Calu3 (cell line): ENCODE data around the gene CYS1. TPM values are rescaled to one million over a fixed set of nuclear protein-coding genes. Genes with fewer than 3 reads are reported as not detected.
A peak's percentile ranks its signal among the peaks of the same experiment; 100 is the strongest.
"Not testable (repeated sequence)": the region's sequence is repeated elsewhere in the genome, so short reads cannot be mapped to it uniquely, and the experiment has no call there.

Experiments used
- BruUV-seq: library from RNA; stranded (reverse); fragments of 400-500 nt; replicated peaks from 2 replicates; lab custom pipeline; 2021; lab: Mats Ljungman, UMichigan
- CTCF ChIA-PET: fragments of 300-600 bp; sonication (Branson Sonifier 250); formaldehyde crosslinking; loops from one replicate; lab custom pipeline; 2022; ENCODE audit warnings: antibody characterized with exemption; lab: Charles Lee
- DNase-seq: peaks from one replicate; pipeline ENCODE4 v3.0.0; 2022
- H3K27ac Mint-ChIP-seq: one replicate; pipeline ENCODE4 v1.8.0; 2022; ENCODE audit warnings: mixed read lengths; ENCODE audit not compliant: unreplicated experiment
- H3K27me3 Mint-ChIP-seq: one replicate; pipeline ENCODE4 v1.8.0; 2022; ENCODE audit warnings: mixed read lengths; ENCODE audit not compliant: unreplicated experiment
- H3K36me3 Mint-ChIP-seq: one replicate; pipeline ENCODE4 v1.8.0; 2022; ENCODE audit warnings: mild to moderate bottlenecking, moderate library complexity, mixed read lengths; ENCODE audit not compliant: insufficient read depth, unreplicated experiment
- H3K4me1 Mint-ChIP-seq: one replicate; pipeline ENCODE4 v1.8.0; 2022; ENCODE audit warnings: mild to moderate bottlenecking, low read depth, mixed read lengths; ENCODE audit not compliant: unreplicated experiment
- H3K4me3 Mint-ChIP-seq: one replicate; pipeline ENCODE4 v1.8.0; 2022; ENCODE audit warnings: mild to moderate bottlenecking, low read depth, moderate library complexity, mixed read lengths; ENCODE audit not compliant: unreplicated experiment
- H3K9me3 Mint-ChIP-seq: one replicate; pipeline ENCODE4 v1.8.0; 2022; ENCODE audit warnings: low read depth, mixed read lengths; ENCODE audit not compliant: unreplicated experiment
- CTCF ChIP-seq: fragments of 200-600 bp; IDR thresholded peaks from one replicate; pipeline ENCODE4 v1.8.0; 2022; ENCODE audit warnings: antibody characterized with exemption; ENCODE audit not compliant: unreplicated experiment
- intact Hi-C: fragments of 100-400 bp; cut with micrococcal nuclease; formaldehyde crosslinking; loops from one replicate; pipeline ENCODE4 v1.10.0; 2022; ENCODE audit not compliant: unreplicated experiment
- total RNA-seq: library from RNA; stranded (reverse); gene quantifications from 2 replicates; pipeline ENCODE4 v1.2.3, GENCODE V29; 2022

The CYS1 gene
- total RNA-seq, 1 experiment from 2014 or later, result 4.8 TPM

DNA sequence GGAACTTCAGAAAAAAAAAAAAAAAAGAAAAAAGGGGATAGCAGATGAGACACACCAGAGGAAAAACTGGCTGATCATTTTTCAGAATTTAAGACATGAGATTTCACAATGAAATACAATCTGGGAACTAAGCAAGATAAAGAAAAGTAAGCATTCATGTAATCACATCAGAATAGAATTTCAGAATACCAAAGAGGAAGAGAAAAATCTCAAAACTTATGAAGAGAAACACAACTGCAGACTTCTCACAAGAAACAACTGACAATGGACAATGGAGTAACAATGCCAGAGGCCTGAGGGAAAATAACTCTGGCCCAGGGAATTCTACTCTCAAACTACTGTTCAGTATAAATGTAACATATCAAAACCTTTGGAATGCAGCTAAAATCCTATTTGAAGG is 29.1 kb upstream of the CYS1 start:
- TF ChIP-seq CTCF, result no peak
- no peak for DNase-seq
- Mint-ChIP-seq H3K9me3 (peaks cover 3% of the 10 kb centered on the region), H3K4me3 (no peak overlapping the region), H3K36me3 (peaks cover 4% of the 10 kb centered on the region), H3K27me3 (no peaks in the 10 kb centered on the region), H3K4me1 (peaks cover 7% of the 10 kb centered on the region), H3K27ac (no peak overlapping the region)
- no TSS peak for BruUV-seq
- intact Hi-C loops, result no loop called here
- CTCF ChIA-PET, result interaction anchor here (1.3 kb wide), 1 partner anchor 12 kb away, joined by 5 read pairs; no protein-coding TSS in a partner anchor

GRCh38 chr2:10104906-10105305 is 24.7 kb upstream of the CYS1 start:
- intact Hi-C loops, H3K4me1 Mint-ChIP-seq, BruUV-seq, H3K4me3 Mint-ChIP-seq, DNase-seq, H3K27me3 Mint-ChIP-seq, H3K9me3 Mint-ChIP-seq, H3K27ac Mint-ChIP-seq, H3K36me3 Mint-ChIP-seq: not testable (repeated sequence)
- CTCF ChIA-PET, result interaction anchor here (2.1 kb wide), 1 partner anchor 32 kb away, joined by 6 read pairs; no protein-coding TSS in a partner anchor

DNA sequence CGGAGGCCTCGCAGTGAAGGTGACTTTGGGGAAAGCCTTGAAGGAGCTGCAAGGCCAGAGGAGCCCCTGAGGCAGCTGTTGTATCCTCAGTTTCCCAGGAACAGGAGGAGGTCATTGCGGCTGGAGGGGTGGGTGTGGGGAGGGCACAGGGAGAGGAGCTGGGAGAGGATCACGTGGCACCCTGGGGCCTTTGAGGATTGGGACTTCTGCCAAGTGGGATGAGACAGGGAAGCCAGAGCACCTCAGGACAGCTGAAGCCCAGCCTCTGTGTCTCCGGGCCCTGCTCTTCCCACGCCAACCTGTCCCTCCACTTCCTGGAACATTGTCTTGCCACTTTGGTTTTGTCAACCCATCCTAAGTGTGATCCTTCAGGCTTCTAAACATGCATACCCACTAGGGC is 23.0 kb upstream of the CYS1 start:
- Mint-ChIP-seq H3K4me1 (no peaks in the 10 kb centered on the region), H3K27me3 (no peaks in the 10 kb centered on the region), H3K4me3 (no peak overlapping the region), H3K27ac (no peak overlapping the region), H3K36me3 (peaks cover 4% of the 10 kb centered on the region), H3K9me3 (peaks cover 3% of the 10 kb centered on the region)
- TF ChIP-seq CTCF, result no peak
- CTCF ChIA-PET, result no interaction called here
- no TSS peak for BruUV-seq
- no peak for DNase-seq
- intact Hi-C loops, result no loop called here

DNA sequence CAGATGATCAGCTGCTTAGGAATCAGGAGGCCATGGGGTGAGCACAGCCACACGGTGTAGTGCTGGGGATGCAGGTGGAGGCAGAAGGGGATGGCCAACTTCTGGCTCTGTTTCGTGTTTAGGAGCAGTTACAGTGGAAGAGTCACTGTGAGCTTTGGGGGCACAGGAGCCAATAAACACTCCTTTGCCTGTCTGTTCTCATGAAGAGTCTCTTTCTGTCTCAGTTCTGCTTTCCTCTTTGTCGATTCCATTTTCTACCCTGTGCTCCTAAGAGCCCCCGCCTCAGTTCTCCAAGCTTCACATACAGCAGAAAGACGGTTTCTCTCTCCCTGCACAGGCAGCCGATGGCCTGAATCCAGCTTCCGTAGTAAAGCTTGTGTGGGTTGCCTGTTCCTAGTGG is 21.3 kb upstream of the CYS1 start:
- Mint-ChIP-seq H3K36me3 (no peaks in the 10 kb centered on the region), H3K9me3 (no peaks in the 10 kb centered on the region), H3K4me1 (peaks cover 11% of the 10 kb centered on the region), H3K27me3 (no peaks in the 10 kb centered on the region), H3K4me3 (no peak overlapping the region), H3K27ac (no peak overlapping the region)
- intact Hi-C loops, result no loop called here
- CTCF ChIA-PET, result no interaction called here
- BruUV-seq, result no TSS peak
- no peak for DNase-seq
- no peak for TF ChIP-seq CTCF

DNA sequence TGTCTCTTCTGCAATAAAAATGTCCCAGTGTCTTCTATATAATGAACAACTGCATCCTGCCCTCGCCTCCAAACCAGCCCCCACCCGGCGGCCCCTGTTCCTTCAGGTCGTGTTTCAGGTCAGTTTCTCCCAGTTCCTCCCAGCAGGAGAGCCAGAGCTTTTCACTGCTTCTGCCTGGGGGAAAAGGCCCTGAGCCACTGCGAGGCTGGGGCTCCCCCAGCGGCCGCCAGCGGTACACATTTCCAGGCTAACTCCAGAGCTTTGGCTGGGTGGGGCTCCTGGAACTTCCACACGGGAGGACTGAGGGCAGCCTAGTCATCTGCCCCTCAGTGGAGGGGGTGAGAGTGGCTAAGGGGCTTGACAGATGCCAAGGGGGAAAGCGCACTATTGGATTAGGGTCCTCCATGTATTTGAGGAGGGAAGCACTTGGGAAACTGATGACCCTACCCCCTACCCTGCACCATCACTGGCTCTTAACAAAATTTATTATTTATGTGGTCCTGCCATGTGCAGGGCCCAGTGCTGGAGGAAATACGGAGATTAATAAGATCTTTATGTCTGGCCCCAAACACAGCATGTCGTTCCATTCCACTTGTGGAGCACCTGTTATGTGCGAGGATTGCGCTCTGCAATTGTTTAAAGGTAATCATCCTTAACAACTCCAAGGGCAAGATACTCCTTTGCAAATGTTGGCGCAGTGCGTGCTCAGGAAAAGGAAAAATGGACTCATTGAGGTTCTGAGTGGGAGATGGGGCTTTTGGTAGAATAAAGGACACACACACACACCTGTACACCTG is 17.3 kb upstream of the CYS1 start:
- no peaks in the 10 kb centered on the region for H3K27me3 Mint-ChIP-seq
- H3K27ac Mint-ChIP-seq, result no peak overlapping the region
- H3K4me1 Mint-ChIP-seq, result peaks cover 11% of the 10 kb centered on the region
- BruUV-seq, result no TSS peak
- no peaks in the 10 kb centered on the region for H3K36me3 Mint-ChIP-seq
- no peaks in the 10 kb centered on the region for H3K9me3 Mint-ChIP-seq
- CTCF ChIA-PET, result interaction anchor here (0.6 to 3.5 kb wide), 15 partner anchors 9 to 482 kb away, joined by 3 to 124 read pairs (median 5); partner anchors contain the start of gene CYS1
- H3K4me3 Mint-ChIP-seq, result no peak overlapping the region
- intact Hi-C loops, result loop anchor here (1.0 kb wide), 1 partner anchor 25 kb away; no protein-coding TSS in a partner anchor
- peak; percentile 80 for DNase-seq
- TF ChIP-seq CTCF, result peak; percentile 85
